UCSD-AML1 (cell line): Measurements from ENCODE around the gene HACL1.
A peak's percentile ranks its signal among the peaks of the same experiment; 100 is the strongest.

ENCODE experiments used
- DNase-seq: peaks from one replicate; lab custom pipeline; 2025; ENCODE audit not compliant: unreplicated experiment; lab: John Stamatoyannopoulos, UW

Gene HACL1

GRCh38 chr3:15601399-15602145 is at the start of gene HACL1, which contains the start of gene BTD:
Gene HACL1, minus strand, starts transcription at chr3:15601569. Its CDS starts 106 bp downstream, at chr3:15601463.
Gene BTD, plus strand, starts transcription at chr3:15601745. Its CDS starts 33,695 bp downstream, at chr3:15635440.
- DNase-seq = no peak

DNA sequence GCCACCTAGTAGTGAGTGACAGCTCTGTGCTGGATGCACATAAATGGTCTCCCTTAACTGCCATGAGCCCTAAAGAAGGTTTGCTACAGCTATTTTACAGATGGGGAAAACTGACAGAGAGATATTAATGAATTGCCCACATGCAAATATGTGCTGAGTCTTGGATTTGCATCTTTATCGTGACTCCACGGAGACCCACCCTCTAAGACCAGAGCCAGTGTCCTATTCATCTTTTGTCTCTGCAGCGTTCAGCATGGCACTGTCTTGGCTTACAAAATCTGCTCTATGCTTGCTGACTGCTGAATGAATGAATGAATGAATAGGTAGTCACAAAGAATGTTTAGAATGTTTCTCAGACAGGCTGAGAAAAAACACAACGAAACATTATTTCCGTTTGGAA is 48.5 kb upstream of the HACL1 start:
- no peak for DNase-seq

- DNase-seq = no peak
These were observed 48.0 kb upstream of the HACL1 start for GRCh38 chr3:15649341-15649740.

- DNase-seq = peak; percentile 59
These were observed 46.3 kb upstream of the HACL1 start for GRCh38 chr3:15647611-15648167.

DNA sequence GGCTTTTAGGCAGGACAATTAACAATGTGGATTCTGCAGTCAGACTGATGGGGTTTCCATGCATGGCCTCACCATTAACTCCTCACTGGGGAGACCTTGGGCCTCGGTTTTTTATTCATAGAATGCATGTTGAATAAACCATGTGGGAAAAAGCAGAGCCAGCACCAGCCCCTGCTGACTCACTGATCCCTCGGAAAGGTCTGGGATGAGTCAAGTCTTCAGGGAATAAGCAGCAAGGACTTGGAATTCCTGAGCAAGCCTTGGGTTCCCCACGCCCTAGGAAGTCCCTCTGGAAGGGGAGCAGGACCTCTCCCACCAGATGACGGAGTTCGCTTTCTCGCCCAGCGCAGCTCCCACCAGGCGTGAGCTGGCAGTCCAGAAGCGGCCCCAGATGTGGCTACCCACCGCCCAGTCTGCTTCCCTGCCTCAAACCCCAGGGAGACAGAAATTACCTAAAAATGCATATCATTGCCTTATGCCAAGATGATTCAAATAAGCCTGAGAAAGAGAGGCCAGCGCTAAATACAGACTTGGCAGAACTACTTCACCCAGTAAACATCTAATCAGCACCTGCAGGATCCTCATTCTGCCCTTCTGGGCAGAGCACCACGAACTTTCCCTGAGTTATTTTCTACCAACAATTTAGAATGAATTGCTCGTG is 45.6 kb upstream of the HACL1 start:
- DNase-seq = no peak

DNA sequence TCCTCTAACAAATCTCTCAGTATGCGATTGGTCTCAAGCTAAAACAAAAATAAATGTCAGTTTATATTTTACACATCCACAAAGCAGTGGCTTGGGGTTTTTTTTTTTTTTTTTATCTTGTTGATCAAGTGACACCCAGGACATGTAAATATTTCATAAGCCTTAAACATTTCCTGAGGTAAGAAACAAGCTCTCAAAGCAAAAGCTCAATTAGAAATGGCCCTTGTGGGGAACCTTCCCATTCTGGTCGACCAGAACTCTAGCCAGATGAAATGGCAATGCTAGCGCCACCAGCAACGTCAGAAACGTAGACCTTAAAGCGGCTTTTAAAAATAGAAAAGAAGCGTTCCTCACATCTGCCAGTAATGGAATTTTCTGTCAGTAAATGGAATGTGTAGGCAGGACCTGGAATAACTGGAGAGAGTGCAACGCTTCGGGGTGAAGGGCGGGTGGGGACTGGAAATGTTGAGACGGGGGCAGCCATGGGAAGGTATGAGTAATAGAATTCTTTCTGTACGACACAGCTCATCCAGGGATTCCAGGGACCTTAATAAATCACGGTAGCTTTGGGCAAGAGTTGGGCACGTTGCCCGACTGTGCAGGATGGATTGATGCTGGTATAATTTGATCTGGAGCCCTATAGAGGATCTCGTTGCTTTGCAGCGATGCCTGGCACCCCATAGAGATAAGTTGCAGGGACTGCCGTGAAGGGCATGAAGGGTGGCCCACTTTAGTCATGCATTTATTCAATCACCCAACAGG is 44.6 kb upstream of the HACL1 start:
- no peak for DNase-seq

DNA sequence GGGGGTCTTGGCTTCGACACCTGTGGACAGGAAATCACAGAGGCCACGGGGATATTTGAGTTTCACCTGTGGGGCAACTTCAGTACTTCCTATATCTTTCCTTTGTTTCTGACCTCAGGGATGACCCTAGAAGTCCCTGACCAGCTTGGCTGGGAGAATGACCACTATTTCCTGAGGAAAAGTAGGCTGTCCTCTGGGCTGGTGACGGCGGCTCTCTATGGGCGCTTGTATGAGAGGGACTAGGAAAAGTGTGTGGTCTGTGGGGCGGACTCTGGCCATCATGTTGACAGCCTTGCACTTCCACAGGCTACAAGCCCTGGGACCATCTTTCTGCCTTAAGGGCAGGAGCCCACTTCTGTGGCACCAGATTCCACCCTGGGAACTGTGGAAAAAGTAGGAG is 43.9 kb upstream of the HACL1 start:
- DNase-seq = no peak

GRCh38 chr3:15638891-15639262 is 37.5 kb upstream of the HACL1 start:
- DNase-seq = no peak

DNA sequence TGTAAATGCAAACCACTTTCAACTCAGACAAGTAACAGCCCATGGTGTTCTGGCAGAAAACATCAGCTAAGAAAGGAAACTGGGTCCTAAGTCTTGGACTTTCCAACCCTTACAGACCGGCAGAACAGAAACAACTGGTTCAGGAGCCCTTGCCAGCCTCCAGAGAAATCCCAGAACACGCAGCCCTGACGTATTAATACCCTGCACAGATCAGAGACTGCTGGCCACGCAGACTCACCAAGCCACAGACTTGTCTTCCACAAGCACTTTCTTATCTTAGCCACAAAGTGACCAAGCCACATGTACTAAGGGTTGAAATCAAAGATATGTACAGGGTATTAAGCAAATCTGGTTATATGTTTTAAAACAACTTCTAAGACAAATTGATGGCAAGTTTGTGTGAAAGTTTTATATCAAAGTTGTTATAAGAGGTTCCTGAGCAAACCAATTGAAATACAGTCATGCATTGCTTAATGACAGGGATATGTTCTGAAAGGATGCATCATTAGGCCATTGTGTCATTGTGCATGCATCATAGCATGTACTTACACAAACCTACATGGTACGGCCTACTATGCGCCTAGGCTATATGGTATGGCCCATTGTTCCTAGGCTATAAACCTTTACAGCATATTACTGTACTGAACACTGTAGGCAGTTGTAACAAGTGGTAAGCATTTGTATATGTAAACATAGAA is 37.0 kb upstream of the HACL1 start:
- no peak for DNase-seq

GRCh38 chr3:15637131-15637951 is 36.0 kb upstream of the HACL1 start:
- no peak for DNase-seq

GRCh38 chr3:15636028-15636709 is 34.8 kb upstream of the HACL1 start:
- peak; percentile 63 for DNase-seq

DNA sequence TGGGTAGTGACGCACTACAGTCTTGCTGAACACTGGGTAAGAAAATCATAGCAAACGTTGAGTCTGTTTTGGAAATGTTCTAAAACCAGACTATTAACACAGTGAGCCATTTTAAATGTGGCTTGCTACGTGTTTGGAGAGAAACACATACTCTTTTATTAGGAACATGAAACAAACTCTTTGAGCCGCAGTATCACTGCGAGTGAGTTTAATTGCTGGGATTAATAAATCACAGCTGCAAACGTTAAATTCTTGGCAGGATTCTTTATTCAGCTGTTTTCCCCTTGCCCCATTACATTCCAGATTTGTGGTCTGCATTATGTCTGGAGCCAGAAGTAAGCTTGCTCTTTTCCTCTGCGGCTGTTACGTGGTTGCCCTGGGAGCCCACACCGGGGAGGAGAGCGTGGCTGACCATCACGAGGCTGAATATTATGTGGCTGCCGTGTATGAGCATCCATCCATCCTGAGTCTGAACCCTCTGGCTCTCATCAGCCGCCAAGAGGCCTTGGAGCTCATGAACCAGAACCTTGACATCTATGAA is 33.8 kb upstream of the HACL1 start:
- no peak for DNase-seq

DNA sequence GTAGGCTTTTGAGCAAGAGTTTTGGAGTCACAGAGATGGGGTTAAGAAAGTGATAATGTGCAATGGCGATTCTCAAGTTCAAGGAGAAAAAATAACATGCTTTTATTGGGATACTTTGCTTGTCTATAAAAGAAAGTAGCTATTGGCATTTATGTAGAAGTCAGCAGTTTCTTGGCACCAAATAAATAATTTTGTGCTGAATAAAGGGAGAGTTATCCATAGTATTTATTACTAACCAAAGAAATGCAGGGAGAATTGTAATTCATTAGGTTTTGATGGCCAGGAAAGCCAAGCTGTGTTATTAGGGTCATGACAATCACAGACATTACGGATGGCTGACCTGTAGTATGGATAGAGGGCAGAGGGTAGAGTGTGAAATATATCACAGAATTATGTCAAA is 33.3 kb upstream of the HACL1 start:
- DNase-seq = no peak

- DNase-seq = no peak
These were observed 32.6 kb upstream of the HACL1 start for GRCh38 chr3:15633766-15634598.

- no peak for DNase-seq
These were observed 31.8 kb upstream of the HACL1 start for GRCh38 chr3:15633159-15633558.

GRCh38 chr3:15632212-15632580 is 30.8 kb upstream of the HACL1 start:
- no peak for DNase-seq

GRCh38 chr3:15631426-15632211 is 30.2 kb upstream of the HACL1 start:
- no peak for DNase-seq
